ENCODE data around the gene PTPRK. TPM values are rescaled to one million over a fixed set of nuclear protein-coding genes. Genes with fewer than 3 reads are reported as not detected.

The PTPRK gene
- total RNA-seq, 4 donors from 2014 or later = 34.6 to 56.5 (median 47.0) TPM

GRCh38 chr6:128079021-128079420 is 441.4 kb downstream of the PTPRK start:
- no peaks in the 10 kb centered on the region for H3K36me3 ChIP-seq
- 92 to 97% methylated on average over 4 of the region's 4 CpGs for WGBS, 2 donors
- TF ChIP-seq CTCF (IDR thresholded peaks at IDR 0.05) = no peak
- TF ChIP-seq POLR2A (IDR thresholded peaks at IDR 0.05) = no peak
- intact Hi-C loops (cut with DNase I) = no loop called here
- H3K27me3 ChIP-seq = no peaks in the 10 kb centered on the region
- H3K9me3 ChIP-seq = no peaks in the 10 kb centered on the region
- H3K4me1 ChIP-seq = no peaks in the 10 kb centered on the region
- DNase-seq = no peak
- H3K27ac ChIP-seq = no peak overlapping the region
- no peak overlapping the region for H3K4me3 ChIP-seq (replicated peaks in 1 of 3)

GRCh38 chr6:128078276-128078675 is 442.1 kb downstream of the PTPRK start:
- no peaks in the 10 kb centered on the region for H3K4me1 ChIP-seq
- H3K4me3 ChIP-seq (replicated peaks in 1 of 3) = no peak overlapping the region
- 89 to 90% methylated on average over 2 of the region's 2 CpGs for WGBS, 2 donors
- intact Hi-C loops (cut with DNase I) = no loop called here
- no peak for DNase-seq
- H3K27me3 ChIP-seq = no peaks in the 10 kb centered on the region
- no peak for TF ChIP-seq POLR2A (IDR thresholded peaks at IDR 0.05)
- TF ChIP-seq CTCF (IDR thresholded peaks at IDR 0.05) = no peak
- H3K27ac ChIP-seq = no peak overlapping the region
- H3K9me3 ChIP-seq = no peaks in the 10 kb centered on the region
- H3K36me3 ChIP-seq = no peaks in the 10 kb centered on the region

GRCh38 chr6:128076843-128077242 is 443.6 kb downstream of the PTPRK start:
- DNase-seq = no peak
- Histone ChIP-seq H3K9me3 (no peaks in the 10 kb centered on the region), H3K36me3 (no peaks in the 10 kb centered on the region), H3K4me1 (no peaks in the 10 kb centered on the region), H3K27ac (no peak overlapping the region), H3K27me3 (no peaks in the 10 kb centered on the region), H3K4me3 (replicated peaks in 1 of 3) (no peak overlapping the region)
- WGBS, 2 donors = 90 to 92% methylated on average over 1 of the region's 1 CpG
- TF ChIP-seq CTCF (IDR thresholded peaks at IDR 0.05) (no peak), POLR2A (IDR thresholded peaks at IDR 0.05) (no peak)
- intact Hi-C loops (cut with DNase I) = no loop called here

- H3K4me1 ChIP-seq = no peaks in the 10 kb centered on the region
- no peaks in the 10 kb centered on the region for H3K27me3 ChIP-seq
- H3K9me3 ChIP-seq = no peaks in the 10 kb centered on the region
- H3K36me3 ChIP-seq = no peaks in the 10 kb centered on the region
- H3K4me3 ChIP-seq (replicated peaks in 1 of 3) = no peak overlapping the region
- no peak overlapping the region for H3K27ac ChIP-seq
- no peak for TF ChIP-seq POLR2A (IDR thresholded peaks at IDR 0.05)
- TF ChIP-seq CTCF (IDR thresholded peaks at IDR 0.05) = no peak
- 95 to 97% methylated on average over 2 of the region's 2 CpGs for WGBS, 2 donors
- intact Hi-C loops (cut with DNase I) = no loop called here
- DNase-seq = no peak
These were observed 445.8 kb downstream of the PTPRK start for GRCh38 chr6:128074567-128074966.

GRCh38 chr6:128073389-128073788 is 447.0 kb downstream of the PTPRK start:
- WGBS, 2 donors = 52 to 97% methylated on average over 1 of the region's 1 CpG
- no peak overlapping the region for H3K27ac ChIP-seq
- H3K4me3 ChIP-seq (replicated peaks in 1 of 3) = no peak overlapping the region
- no peaks in the 10 kb centered on the region for H3K4me1 ChIP-seq
- TF ChIP-seq POLR2A (IDR thresholded peaks at IDR 0.05) (no peak), CTCF (IDR thresholded peaks at IDR 0.05) (no peak)
- no peaks in the 10 kb centered on the region for H3K36me3 ChIP-seq
- no peaks in the 10 kb centered on the region for H3K27me3 ChIP-seq
- no peak for DNase-seq
- intact Hi-C loops (cut with DNase I) = no loop called here
- no peaks in the 10 kb centered on the region for H3K9me3 ChIP-seq

All from thyroid gland (tissue), 4 donors.